DOHH2 (cell line): ENCODE results near the gene IRF2BP1.

Experiments used
- H3F3A ChIP-seq: fragments of 200-600 bp; sonication (generic), shearing (Covaris generic); 2 replicates; pipeline ENCODE4 v1.6.0; 2016; ENCODE audit warnings: antibody characterized with exemption, mild to moderate bottlenecking; ENCODE audit not compliant: control insufficient read depth, insufficient read depth
- H3K27ac ChIP-seq: fragments of 200-600 bp; sonication (generic); 2 replicates; pipeline ENCODE4 v1.5.1; 2014; ENCODE audit warnings: low read depth, mild to moderate bottlenecking, low read length, moderate library complexity
- H3K27me3 ChIP-seq: fragments of 200-600 bp; sonication (generic); 2 replicates; pipeline ENCODE4 v1.6.1; 2014; ENCODE audit warnings: mild to moderate bottlenecking, low read length, mixed read lengths; ENCODE audit not compliant: control insufficient read depth
- H3K36me3 ChIP-seq: fragments of 200-600 bp; sonication (generic); 2 replicates; pipeline ENCODE4 v1.6.1; 2014; ENCODE audit warnings: mild to moderate bottlenecking, low read length, moderate library complexity, mixed read lengths; ENCODE audit not compliant: control insufficient read depth
- H3K4me1 ChIP-seq: fragments of 200-600 bp; sonication (generic); 2 replicates; pipeline ENCODE4 v1.6.1; 2014; ENCODE audit warnings: mild to moderate bottlenecking, low read length, mixed read lengths; ENCODE audit not compliant: control insufficient read depth
- H3K4me2 ChIP-seq: fragments of 200-600 bp; sonication (generic); 2 replicates; pipeline ENCODE4 v1.6.0; 2014; ENCODE audit warnings: mild to moderate bottlenecking, low read length, moderate library complexity
- H3K4me3 ChIP-seq: fragments of 200-600 bp; sonication (generic); 2 replicates; pipeline ENCODE4 v1.5.1; 2014; ENCODE audit warnings: mild to moderate bottlenecking, low read length, mixed read lengths
- H3K79me2 ChIP-seq: fragments of 200-600 bp; sonication (generic); 2 replicates; pipeline ENCODE4 v1.6.1; 2014; ENCODE audit warnings: mild to moderate bottlenecking, low read length, mixed read lengths; ENCODE audit not compliant: control insufficient read depth
- H3K9me2 ChIP-seq: fragments of 200-600 bp; sonication (generic); replicated peaks from 2 replicates; pipeline ENCODE4 v1.6.1; 2014; ENCODE audit warnings: mild to moderate bottlenecking, low read length, mixed read lengths; ENCODE audit not compliant: control insufficient read depth
- H3K9me3 ChIP-seq: fragments of 200-600 bp; sonication (generic); 2 replicates; pipeline ENCODE4 v1.6.1; 2014; ENCODE audit warnings: antibody characterized with exemption, low read length, mixed read lengths; ENCODE audit not compliant: control insufficient read depth, insufficient read depth
- H4K20me1 ChIP-seq: fragments of 200-600 bp; sonication (generic); 2 replicates; pipeline ENCODE4 v1.6.0; 2014; ENCODE audit warnings: low read depth, mild to moderate bottlenecking, antibody characterized with exemption, low read length, moderate library complexity; ENCODE audit not compliant: control insufficient read depth, insufficient read depth
- CTCF ChIP-seq: fragments of 200-600 bp; sonication (generic); IDR thresholded peaks from one replicate; pipeline ENCODE4 v1.5.1; 2014; ENCODE audit warnings: antibody characterized with exemption, mild to moderate bottlenecking, low read depth, low read length; ENCODE audit not compliant: poor library complexity, severe bottlenecking
- EZH2phosphoT487 ChIP-seq: fragments of 200-600 bp; sonication (generic); IDR thresholded peaks from 2 replicates; pipeline ENCODE4 v1.6.1; 2017; ENCODE audit warnings: borderline replicate concordance, mild to moderate bottlenecking, antibody characterized with exemption, low read length, moderate library complexity, mixed read lengths

Gene IRF2BP1

DNA sequence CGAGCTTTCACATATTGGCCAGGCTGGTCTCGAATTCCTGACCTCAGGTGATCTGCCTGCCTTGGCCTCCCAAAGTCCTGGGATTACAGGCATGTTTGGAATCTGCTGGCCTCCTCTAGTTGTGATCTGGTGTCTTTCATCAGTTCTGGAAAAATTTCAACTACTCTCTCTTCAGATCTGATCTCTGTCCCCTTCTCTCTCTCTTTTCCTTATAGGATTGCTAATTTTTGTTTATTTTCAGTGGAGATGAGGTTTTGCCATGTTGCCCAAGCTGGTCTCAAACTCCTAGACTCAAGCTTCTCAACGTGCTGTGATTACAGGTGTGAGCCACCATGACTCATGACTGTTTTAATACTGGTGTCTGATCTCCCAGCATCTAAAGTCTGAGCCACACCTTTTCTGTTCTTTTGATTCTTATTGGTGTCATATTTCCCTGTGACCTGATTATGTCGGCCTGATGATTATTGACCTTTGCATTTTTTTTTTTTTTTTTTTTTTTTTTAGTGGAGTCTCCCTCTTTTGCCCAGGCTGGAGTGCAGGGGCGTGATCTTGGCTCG is 39.0 kb upstream of the IRF2BP1 start:
- no peaks in the 10 kb centered on the region for H4K20me1 ChIP-seq
- H3K9me2 ChIP-seq: no peaks in the 10 kb centered on the region
- H3K4me1 ChIP-seq: peaks cover 9% of the 10 kb centered on the region
- TF ChIP-seq EZH2phosphoT487 (no peak), CTCF (no peak)
- H3K4me3 ChIP-seq: no peak overlapping the region
- H3K4me2 ChIP-seq: no peak overlapping the region
- peaks cover 6% of the 10 kb centered on the region for H3K27me3 ChIP-seq
- H3K9me3 ChIP-seq: no peaks in the 10 kb centered on the region
- H3K27ac ChIP-seq: no peak overlapping the region
- H3F3A ChIP-seq: no peaks in the 10 kb centered on the region
- no peaks in the 10 kb centered on the region for H3K79me2 ChIP-seq
- no peaks in the 10 kb centered on the region for H3K36me3 ChIP-seq

DNA sequence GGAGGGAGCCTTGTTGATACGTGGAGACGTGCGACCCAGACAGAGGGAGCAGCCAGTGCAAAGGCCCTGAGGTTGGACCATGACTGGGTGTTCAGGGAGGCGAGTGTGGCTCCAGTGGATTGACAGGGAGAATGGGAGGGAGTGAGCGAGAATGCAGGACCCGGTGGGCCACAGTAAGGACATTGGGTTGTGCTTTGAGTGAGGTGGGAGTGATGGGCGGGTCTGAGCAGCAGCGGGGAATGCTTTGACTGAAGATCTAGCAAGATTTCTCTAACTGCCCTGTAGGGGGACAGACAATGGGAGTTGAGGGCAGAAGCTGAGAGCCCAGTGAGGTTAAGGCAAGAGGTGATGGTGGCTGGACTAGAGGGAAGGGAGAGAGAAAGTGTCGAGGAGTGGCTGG is 36.3 kb upstream of the IRF2BP1 start:
- Histone ChIP-seq H3K27me3 (peaks cover 23% of the 10 kb centered on the region), H3F3A (no peaks in the 10 kb centered on the region), H3K4me1 (peaks cover under 1% of the 10 kb centered on the region; the same call in 1 of the 2 replicates), H3K4me3 (no peak overlapping the region), H3K9me2 (no peaks in the 10 kb centered on the region), H3K27ac (no peak overlapping the region), H3K4me2 (no peak overlapping the region), H3K9me3 (no peaks in the 10 kb centered on the region), H3K36me3 (no peaks in the 10 kb centered on the region), H4K20me1 (no peaks in the 10 kb centered on the region), H3K79me2 (no peaks in the 10 kb centered on the region)
- TF ChIP-seq EZH2phosphoT487 (no peak), CTCF (peak; percentile 43)

DNA sequence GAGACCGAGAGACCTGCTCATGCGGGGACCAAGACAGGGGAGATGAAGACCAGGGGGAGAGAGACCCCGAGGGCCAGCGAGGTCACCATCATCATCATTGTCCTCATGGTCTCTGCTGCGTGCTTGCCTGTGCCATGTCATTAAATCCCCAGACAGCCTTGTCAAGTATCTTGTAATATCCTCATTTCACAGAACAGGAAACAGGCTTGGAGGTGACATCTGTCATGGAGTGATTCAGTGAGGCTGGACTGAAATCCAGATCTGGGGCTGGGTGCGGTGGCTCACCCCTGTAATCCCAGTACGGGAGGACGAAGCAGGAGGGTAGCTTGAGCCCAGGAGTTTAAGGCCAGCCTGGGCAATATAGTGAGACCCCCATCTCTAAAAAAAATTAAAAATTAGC is 34.5 kb upstream of the IRF2BP1 start:
- H3K4me1 ChIP-seq: no peaks in the 10 kb centered on the region
- TF ChIP-seq EZH2phosphoT487 (no peak), CTCF (no peak)
- H3K9me3 ChIP-seq: no peaks in the 10 kb centered on the region
- H3K27me3 ChIP-seq: peaks cover 28% of the 10 kb centered on the region
- no peak overlapping the region for H3K4me3 ChIP-seq
- no peaks in the 10 kb centered on the region for H3K79me2 ChIP-seq
- H4K20me1 ChIP-seq: no peaks in the 10 kb centered on the region
- H3K36me3 ChIP-seq: no peaks in the 10 kb centered on the region
- no peaks in the 10 kb centered on the region for H3K9me2 ChIP-seq
- H3K27ac ChIP-seq: no peak overlapping the region
- no peak overlapping the region for H3K4me2 ChIP-seq
- H3F3A ChIP-seq: no peaks in the 10 kb centered on the region

GRCh38 chr19:45919678-45920077 is 33.7 kb upstream of the IRF2BP1 start:
- Histone ChIP-seq H3K9me3 (no peaks in the 10 kb centered on the region), H3K27ac (no peak overlapping the region), H4K20me1 (no peaks in the 10 kb centered on the region), H3K4me3 (no peak overlapping the region), H3K9me2 (no peaks in the 10 kb centered on the region), H3K36me3 (no peaks in the 10 kb centered on the region), H3K79me2 (no peaks in the 10 kb centered on the region), H3K4me2 (no peak overlapping the region), H3K27me3 (peaks cover 28% of the 10 kb centered on the region), H3F3A (no peaks in the 10 kb centered on the region), H3K4me1 (no peaks in the 10 kb centered on the region)
- TF ChIP-seq EZH2phosphoT487: no peak
- no peak for TF ChIP-seq CTCF
